ENCODE data around the gene NPAS1. TPM values are rescaled to one million over a fixed set of nuclear protein-coding genes. Genes with fewer than 3 reads are reported as not detected.

NPAS1 gene
- total RNA-seq, 3 donors from 2014 or later = 2.5 TPM; not detected in 2

DNA sequence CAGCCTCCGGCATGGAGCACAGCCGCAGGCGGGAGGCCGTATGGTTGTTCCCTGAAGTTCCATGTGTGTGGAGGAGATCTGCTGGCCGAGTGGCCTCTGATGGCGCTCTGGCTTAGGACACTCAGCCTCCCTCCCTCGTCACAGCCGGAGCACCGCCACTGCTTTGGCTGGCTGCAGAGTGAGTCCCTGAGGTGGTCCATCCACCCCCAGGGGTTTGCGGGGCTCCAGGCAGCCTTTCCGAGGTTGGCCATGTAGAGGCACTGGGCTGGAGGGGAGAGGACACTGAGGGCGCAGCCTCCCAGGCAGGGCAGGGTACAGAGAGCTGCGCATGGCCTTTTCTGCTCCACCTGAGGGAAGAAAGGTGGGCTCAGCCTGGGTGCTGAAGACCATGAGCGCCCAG, 19.8 kb upstream of the NPAS1 start:
- H3K4me3 ChIP-seq = no peak overlapping the region

DNA sequence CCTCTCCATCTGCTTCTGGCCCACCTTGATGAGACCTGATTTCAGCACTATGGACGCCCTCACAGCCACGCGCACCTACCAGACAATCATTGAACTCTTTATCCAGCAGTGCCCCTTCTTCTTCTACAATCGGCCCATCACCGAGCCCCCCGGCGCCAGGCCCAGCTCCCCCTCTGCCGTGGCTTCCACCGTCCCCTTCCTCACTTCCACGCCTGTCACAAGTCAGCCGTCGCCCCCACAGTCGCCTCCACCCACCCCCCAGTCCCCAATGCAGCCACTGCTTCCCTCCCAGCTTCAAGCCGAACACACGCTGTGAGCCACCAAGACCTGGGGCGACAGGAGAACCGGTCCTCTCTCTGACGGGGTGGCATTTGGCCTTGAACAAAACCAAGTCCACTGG, 19.3 kb upstream of the NPAS1 start:
- Histone ChIP-seq H3K27ac (no peak overlapping the region), H3K4me3 (no peak overlapping the region), H3K27me3 (no peaks in the 10 kb centered on the region), H3K4me1 (no peaks in the 10 kb centered on the region), H3K36me3 (peaks cover 8% of the 10 kb centered on the region), H3K9me3 (no peaks in the 10 kb centered on the region)
- TF ChIP-seq POLR2AphosphoS5 (IDR thresholded peaks at IDR 0.05) (no peak), POLR2A (IDR thresholded peaks at IDR 0.05) (no peak)
- TF ChIP-seq, protein P1, sequence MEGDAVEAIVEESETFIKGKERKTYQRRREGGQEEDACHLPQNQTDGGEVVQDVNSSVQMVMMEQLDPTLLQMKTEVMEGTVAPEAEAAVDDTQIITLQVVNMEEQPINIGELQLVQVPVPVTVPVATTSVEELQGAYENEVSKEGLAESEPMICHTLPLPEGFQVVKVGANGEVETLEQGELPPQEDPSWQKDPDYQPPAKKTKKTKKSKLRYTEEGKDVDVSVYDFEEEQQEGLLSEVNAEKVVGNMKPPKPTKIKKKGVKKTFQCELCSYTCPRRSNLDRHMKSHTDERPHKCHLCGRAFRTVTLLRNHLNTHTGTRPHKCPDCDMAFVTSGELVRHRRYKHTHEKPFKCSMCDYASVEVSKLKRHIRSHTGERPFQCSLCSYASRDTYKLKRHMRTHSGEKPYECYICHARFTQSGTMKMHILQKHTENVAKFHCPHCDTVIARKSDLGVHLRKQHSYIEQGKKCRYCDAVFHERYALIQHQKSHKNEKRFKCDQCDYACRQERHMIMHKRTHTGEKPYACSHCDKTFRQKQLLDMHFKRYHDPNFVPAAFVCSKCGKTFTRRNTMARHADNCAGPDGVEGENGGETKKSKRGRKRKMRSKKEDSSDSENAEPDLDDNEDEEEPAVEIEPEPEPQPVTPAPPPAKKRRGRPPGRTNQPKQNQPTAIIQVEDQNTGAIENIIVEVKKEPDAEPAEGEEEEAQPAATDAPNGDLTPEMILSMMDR (IDR thresholded peaks at IDR 0.05) = no peak
- intact Hi-C loops (cut with DNase I; ENCODE audit: low total_unique reads) = loop anchor here (10.0 kb wide), 1 partner anchor 246 kb away; no protein-coding TSS in a partner anchor
- DNase-seq (ENCODE audit: low spot score in 2 of 2) = no peak

More for the DNA sequence above, 19.8 kb upstream of the NPAS1 start:
- H3K4me1 ChIP-seq = no peaks in the 10 kb centered on the region
- no peak for TF ChIP-seq POLR2AphosphoS5 (IDR thresholded peaks at IDR 0.05)
- no peak for TF ChIP-seq POLR2A (IDR thresholded peaks at IDR 0.05)
- TF ChIP-seq, protein P1 (IDR thresholded peaks at IDR 0.05) = no peak
- H3K27me3 ChIP-seq = no peaks in the 10 kb centered on the region
- H3K27ac ChIP-seq = no peak overlapping the region
- H3K36me3 ChIP-seq = peaks cover 8% of the 10 kb centered on the region
- DNase-seq (ENCODE audit: low spot score in 2 of 2) = no peak
- intact Hi-C loops (cut with DNase I; ENCODE audit: low total_unique reads) = loop anchor here (10.0 kb wide), 1 partner anchor 245 kb away; no protein-coding TSS in a partner anchor
- no peaks in the 10 kb centered on the region for H3K9me3 ChIP-seq

DNA sequence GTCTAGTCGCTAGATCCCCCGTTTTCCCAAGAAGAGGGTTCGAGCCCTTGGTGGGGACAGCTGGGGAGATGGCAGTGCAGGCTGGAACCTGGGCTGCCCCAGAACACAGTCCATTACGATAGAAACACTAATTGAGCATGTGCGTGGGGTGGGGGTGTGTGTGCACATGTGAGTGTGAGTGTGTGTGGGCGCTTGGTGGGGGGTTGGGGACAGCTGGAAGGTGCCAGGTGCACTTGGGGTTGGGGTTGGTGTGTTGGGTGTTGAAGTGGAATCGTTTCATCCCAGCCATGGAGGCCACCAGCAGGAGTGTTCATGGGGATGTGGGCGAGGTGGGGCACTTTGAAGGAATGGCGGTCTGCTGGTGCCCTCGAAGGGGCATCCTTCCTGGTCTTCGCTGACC, 18.1 kb upstream of the NPAS1 start:
- H3K9me3 ChIP-seq = no peaks in the 10 kb centered on the region
- no peak overlapping the region for H3K27ac ChIP-seq
- H3K27me3 ChIP-seq = no peaks in the 10 kb centered on the region
- no peak overlapping the region for H3K4me3 ChIP-seq
- no peak for DNase-seq (ENCODE audit: low spot score in 2 of 2)
- no peaks in the 10 kb centered on the region for H3K4me1 ChIP-seq
- intact Hi-C loops (cut with DNase I; ENCODE audit: low total_unique reads) = loop anchor here (10.0 kb wide), 1 partner anchor 247 kb away; no protein-coding TSS in a partner anchor
- peaks cover 8% of the 10 kb centered on the region for H3K36me3 ChIP-seq
- TF ChIP-seq POLR2A (IDR thresholded peaks at IDR 0.05) = no peak
- TF ChIP-seq, protein P1 (IDR thresholded peaks at IDR 0.05) = no peak
- no peak for TF ChIP-seq POLR2AphosphoS5 (IDR thresholded peaks at IDR 0.05)

DNA sequence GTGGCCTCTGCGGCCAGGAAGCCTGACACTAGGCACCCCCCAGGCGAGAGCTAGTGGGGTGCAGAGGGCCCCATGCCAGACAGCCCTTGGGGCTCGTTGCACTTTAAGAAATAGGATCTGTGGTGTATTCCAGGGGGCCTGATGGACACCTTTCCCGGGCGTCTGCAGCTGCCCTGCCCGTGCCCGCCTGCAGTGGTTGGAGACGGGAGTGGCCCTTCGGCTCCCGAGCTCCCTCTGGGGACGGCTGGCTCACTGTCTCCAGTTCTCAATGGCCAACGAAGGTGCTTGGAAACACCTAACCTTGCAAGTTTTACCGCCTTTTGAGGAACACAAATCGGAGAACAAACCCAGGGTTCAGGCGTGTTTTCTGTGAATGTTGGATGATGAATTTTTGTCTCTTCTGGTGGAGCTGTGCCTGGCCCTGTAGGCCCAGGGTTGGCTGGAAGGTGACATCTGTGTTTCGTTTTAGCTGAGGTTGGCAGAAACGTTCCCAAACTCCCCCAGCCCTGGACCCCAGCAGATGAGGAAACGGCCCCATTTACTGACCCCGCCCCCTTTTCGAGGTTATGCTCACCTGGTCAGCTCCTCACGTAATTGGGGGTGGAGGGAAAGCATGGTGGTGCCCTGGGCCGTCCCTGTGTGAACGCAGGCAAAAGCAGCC, 17.4 kb upstream of the NPAS1 start:
- no peak overlapping the region for H3K27ac ChIP-seq
- H3K27me3 ChIP-seq = no peaks in the 10 kb centered on the region
- intact Hi-C loops (cut with DNase I; ENCODE audit: low total_unique reads) = loop anchor here (10.0 kb wide), 1 partner anchor 247 kb away; no protein-coding TSS in a partner anchor
- H3K36me3 ChIP-seq = peaks cover 8% of the 10 kb centered on the region
- no peak overlapping the region for H3K4me3 ChIP-seq
- H3K4me1 ChIP-seq = no peaks in the 10 kb centered on the region
- TF ChIP-seq, protein P1 (IDR thresholded peaks at IDR 0.05) = no peak
- TF ChIP-seq POLR2AphosphoS5 (IDR thresholded peaks at IDR 0.05) (no peak), POLR2A (IDR thresholded peaks at IDR 0.05) (no peak)
- DNase-seq (ENCODE audit: low spot score in 2 of 2) = no peak
- no peaks in the 10 kb centered on the region for H3K9me3 ChIP-seq

DNA sequence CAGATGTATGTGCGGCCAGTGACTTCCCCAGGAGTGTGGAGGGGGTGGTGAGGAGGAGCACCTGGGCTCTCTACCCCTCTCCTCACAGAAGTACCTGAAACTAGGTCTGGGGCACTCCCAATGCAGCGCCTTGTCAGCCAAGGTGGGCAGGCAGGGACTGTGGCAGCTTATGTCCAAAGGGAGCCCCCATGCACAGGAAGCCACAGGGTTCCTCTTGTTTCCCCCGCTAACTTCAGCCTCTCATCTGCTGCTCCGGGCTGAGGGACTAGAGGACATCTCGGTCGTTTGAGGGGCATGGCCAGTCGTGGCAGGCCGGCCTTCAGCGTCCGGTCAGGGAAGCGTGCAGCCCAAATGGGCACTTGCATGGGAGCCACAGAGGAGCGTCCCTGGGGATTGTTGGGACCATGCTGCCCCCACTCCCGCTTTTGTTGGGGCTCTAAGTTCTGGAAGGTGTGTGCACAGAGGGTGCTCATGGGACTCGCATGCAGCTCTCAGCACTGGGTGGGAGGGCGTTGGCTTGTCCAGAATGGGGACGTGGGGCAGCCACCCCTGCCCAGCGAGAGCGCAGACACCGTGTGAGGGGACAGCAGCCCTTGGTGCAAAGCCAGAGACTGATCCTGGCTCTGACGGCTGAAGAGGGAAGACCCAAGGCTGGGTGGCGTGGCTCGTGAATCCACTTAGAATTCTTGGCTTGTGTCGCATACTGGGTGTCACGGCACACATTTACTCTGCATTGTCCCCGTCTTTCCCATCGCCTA, 16.6 kb upstream of the NPAS1 start:
- intact Hi-C loops (cut with DNase I; ENCODE audit: low total_unique reads) = loop anchor here (10.0 kb wide), 1 partner anchor 248 kb away; no protein-coding TSS in a partner anchor
- Histone ChIP-seq H3K4me3 (no peak overlapping the region), H3K36me3 (peaks cover 8% of the 10 kb centered on the region), H3K27ac (no peak overlapping the region), H3K27me3 (no peaks in the 10 kb centered on the region), H3K4me1 (no peaks in the 10 kb centered on the region), H3K9me3 (no peaks in the 10 kb centered on the region)
- TF ChIP-seq, protein P1 (IDR thresholded peaks at IDR 0.05) = no peak
- TF ChIP-seq POLR2AphosphoS5 (IDR thresholded peaks at IDR 0.05) = no peak
- no peak for TF ChIP-seq POLR2A (IDR thresholded peaks at IDR 0.05)
- no peak for DNase-seq (ENCODE audit: low spot score in 2 of 2)
